GM20000 (cell line): ENCODE measurements around the gene LRP5.
"Not testable (repeated sequence)": the region's sequence is repeated elsewhere in the genome, so short reads cannot be mapped to it uniquely, and the experiment has no call there.

Experiments used
- DNase-seq: peaks from one replicate; pipeline ENCODE4 v3.0.0; 2012; ENCODE audit warnings: low spot score
- TF ChIP-seq, protein P1 (sequence below): IDR thresholded peaks from 2 replicates; pipeline ENCODE4 v1.5.1; 2012; ENCODE audit warnings: mild to moderate bottlenecking, control low read depth; ENCODE audit errors: extremely low read depth, missing control alignments

The LRP5 gene

DNA sequence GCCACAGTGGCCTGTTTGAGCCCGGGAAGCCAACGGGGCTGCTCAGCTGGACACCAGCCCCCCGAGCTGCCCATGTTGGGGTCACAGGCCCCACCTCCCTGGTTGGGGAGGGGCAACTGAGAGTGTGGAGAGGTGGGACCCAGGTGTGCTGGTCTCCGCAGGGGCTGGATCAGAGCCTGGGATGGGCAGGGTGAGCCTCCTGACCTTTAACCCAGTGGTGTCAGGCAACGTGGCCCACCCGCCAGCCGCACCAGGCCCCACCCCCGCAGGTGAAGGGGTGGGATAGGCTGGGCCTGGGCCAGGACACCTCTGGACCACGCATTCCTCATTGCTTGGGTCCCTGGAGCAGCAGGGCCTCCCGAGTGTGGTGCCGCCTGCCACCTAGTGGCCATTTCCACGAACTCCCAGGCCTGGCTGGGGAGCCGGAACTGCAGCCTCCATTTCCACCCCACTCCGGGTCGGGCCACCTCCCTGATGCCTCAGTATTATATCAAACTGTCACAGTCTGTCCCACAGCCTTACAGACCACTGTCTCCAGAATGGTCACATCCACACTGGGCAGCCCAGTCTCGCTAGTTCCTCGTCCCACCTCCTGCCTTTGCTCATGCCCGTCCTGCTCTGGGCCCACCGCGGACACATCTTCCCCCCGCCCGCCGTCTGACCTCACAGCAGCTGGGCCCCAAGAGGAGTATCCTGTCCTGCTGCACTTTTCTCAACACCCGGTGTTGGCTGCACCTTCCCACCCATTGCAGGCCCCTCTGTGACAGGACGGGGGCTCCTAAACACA is 134.8 kb downstream of the LRP5 start:
- DNase-seq = peak; percentile 89
- TF ChIP-seq, protein P1, sequence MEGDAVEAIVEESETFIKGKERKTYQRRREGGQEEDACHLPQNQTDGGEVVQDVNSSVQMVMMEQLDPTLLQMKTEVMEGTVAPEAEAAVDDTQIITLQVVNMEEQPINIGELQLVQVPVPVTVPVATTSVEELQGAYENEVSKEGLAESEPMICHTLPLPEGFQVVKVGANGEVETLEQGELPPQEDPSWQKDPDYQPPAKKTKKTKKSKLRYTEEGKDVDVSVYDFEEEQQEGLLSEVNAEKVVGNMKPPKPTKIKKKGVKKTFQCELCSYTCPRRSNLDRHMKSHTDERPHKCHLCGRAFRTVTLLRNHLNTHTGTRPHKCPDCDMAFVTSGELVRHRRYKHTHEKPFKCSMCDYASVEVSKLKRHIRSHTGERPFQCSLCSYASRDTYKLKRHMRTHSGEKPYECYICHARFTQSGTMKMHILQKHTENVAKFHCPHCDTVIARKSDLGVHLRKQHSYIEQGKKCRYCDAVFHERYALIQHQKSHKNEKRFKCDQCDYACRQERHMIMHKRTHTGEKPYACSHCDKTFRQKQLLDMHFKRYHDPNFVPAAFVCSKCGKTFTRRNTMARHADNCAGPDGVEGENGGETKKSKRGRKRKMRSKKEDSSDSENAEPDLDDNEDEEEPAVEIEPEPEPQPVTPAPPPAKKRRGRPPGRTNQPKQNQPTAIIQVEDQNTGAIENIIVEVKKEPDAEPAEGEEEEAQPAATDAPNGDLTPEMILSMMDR = peak; percentile 90

DNA sequence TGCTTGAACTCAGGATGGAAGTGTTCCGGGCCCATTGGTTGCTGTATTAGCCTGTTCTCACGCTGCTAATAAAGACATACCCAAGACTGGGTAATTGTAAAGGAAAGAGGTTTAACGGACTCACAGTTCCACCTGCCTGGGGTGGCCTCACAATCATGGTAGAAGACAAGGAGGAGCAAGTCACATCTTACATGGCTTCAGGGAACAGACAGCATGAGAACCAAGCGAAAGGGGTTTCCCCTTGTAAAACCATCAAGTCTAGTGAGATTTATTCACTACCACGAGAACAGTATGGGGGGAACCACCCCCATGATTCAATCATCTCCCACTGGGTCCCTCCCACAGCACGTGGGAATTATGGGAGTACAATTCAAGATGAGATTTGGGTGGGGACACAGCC is 135.5 kb downstream of the LRP5 start:
- not testable (repeated sequence) for DNase-seq

DNA sequence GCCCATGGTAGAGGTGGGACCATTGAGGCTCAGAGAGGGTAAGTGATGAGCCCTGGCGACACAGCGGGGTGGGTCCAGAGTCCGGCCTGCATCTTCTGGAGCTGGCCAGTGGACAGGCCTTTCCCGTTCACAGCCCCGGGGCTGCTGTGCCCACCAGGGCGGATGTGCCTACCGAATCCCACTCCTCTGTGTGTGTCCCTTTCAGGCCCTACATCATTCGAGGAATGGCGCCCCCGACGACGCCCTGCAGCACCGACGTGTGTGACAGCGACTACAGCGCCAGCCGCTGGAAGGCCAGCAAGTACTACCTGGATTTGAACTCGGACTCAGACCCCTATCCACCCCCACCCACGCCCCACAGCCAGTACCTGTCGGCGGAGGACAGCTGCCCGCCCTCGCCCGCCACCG is 136.2 kb downstream of the LRP5 start:
- no peak for DNase-seq
- TF ChIP-seq, protein P1 = no peak

DNA sequence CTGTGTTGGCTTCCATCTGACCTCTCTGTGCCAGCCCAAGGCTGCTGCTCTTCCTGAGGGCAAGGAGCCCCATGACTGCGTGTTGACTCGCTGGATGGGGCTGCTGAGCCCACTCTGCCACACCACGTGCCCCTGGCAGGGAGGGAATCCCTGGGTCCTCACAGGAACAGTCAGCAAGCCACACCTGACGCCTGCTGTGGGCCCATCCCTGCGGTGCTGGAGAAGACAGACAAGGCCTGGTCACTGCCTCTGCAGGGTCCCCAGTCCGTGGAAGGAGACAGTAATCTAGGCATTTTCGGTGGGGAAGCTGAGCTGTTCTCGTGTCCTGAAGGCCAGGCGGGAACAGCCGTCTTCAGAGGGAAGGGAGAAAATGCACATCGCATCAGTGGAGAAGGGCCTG is 137.6 kb downstream of the LRP5 start:
- DNase-seq = no peak
- TF ChIP-seq, protein P1 = no peak

DNA sequence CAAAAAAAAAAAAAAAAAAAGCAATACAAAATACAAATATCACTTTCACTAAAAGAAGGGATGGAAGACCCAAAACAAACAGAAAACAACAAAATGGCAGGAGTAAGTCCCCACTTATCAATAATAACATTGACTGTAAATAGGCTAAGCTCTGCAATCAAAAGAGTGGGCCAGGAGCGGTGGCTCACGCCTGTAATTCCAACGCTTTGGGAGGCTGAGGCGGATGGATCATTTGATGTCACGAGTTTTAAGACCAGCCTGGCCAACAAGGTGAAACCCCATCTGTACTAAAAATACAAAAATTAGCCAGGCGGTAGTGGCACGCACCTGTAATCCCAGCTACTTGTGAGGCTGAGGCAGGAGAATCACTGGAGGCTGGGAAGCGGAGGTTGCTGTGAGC is 138.3 kb downstream of the LRP5 start:
- TF ChIP-seq, protein P1 = no peak
- DNase-seq = no peak

DNA sequence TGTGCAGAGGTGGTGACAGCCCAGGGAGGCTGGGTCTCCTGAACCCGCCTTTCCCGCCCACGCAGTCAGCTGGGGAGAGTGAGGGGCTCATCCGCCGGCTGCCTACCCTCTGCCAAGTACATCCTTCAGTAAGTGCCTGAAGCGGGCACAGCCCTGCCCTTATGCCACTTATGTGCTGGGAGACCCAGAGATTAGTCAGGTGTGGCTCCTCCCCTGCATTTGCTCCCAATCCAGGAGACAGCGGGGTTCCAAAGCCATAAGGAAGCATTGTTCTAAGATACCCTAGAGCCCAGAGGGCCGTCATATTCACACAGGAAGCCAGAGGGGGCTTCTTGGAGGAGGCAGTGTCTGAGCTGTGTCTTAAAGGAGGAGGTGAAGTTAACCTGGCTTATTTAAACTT is 142.4 kb downstream of the LRP5 start:
- no peak for DNase-seq
- TF ChIP-seq, protein P1 = no peak

DNA sequence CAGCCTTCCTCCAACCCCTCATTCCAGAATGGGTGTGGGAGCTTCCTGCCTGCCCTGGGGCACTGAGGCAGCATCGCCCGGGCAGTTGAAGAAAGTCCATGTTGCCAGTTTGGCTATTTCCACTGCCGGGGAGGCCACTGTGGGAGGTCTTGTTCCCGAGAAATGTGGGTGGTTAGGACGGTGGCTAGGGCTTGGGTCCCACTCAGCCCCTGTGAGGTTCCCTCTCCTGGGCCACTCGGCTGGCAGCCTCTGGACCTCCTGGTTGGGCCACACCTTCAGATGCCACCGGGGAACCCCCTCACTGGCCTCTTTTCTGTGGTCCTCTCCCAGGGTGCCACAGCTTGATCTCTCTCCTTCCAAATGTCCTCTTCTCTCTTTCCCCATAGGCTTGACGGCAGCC is 143.1 kb downstream of the LRP5 start:
- no peak for DNase-seq
- TF ChIP-seq, protein P1 = no peak
